Fibroblast of mammary gland (primary cell): ENCODE measurements around the gene MEF2D.

Source experiments
- DNase-seq: peaks from one replicate; pipeline ENCODE4 v3.0.0-alpha.2; 2010; ENCODE audit warnings: low read depth
- H3K4me3 ChIP-seq: 2 replicates; pipeline ENCODE4 v1.5.1; 2011; ENCODE audit warnings: low read depth, mild to moderate bottlenecking, low read length, moderate library complexity; ENCODE audit not compliant: control insufficient read depth
- CTCF ChIP-seq: conservative IDR thresholded peaks from 2 replicates; pipeline ENCODE4 v1.5.1; 2011; ENCODE audit warnings: low read depth, low read length, inconsistent platforms; ENCODE audit not compliant: control insufficient read depth, insufficient read depth

Gene MEF2D

GRCh38 chr1:156508955-156509234 is 8.3 kb upstream of the MEF2D start:
- DNase-seq = no peak
- H3K4me3 ChIP-seq = no peak overlapping the region
- no peak for TF ChIP-seq CTCF

GRCh38 chr1:156508205-156508954 is 7.8 kb upstream of the MEF2D start:
- no peak overlapping the region for H3K4me3 ChIP-seq
- TF ChIP-seq CTCF = no peak
- peak; percentile 71 for DNase-seq

- H3K4me3 ChIP-seq = no peak overlapping the region
- no peak for DNase-seq
- TF ChIP-seq CTCF = no peak
These were observed 5.9 kb upstream of the MEF2D start for GRCh38 chr1:156506450-156506849.

- no peak overlapping the region for H3K4me3 ChIP-seq
- no peak for DNase-seq
- no peak for TF ChIP-seq CTCF
These were observed 5.2 kb upstream of the MEF2D start for GRCh38 chr1:156505679-156506298.

GRCh38 chr1:156504821-156505678 is 4.5 kb upstream of the MEF2D start:
- TF ChIP-seq CTCF = no peak
- H3K4me3 ChIP-seq = peak overlapping the region; percentile 39
- peak; percentile 100 for DNase-seq

GRCh38 chr1:156504438-156504813 is 3.9 kb upstream of the MEF2D start:
- peak overlapping the region; percentile 3 for H3K4me3 ChIP-seq
- TF ChIP-seq CTCF = no peak
- DNase-seq = no peak
